CD4-positive, alpha-beta T cell treated with Interleukin-2 at 100 ng/mL for 4 hours (primary cell): Measurements from ENCODE around the gene OR8S1.

ENCODE experiments used
- DNase-seq: peaks from one replicate; pipeline ENCODE4 v3.0.0-alpha.2; 2020; ENCODE audit warnings: low spot score

Gene OR8S1

GRCh38 chr12:48557919-48558318 is 32.5 kb downstream of the OR8S1 start:
- DNase-seq, result no peak

DNA sequence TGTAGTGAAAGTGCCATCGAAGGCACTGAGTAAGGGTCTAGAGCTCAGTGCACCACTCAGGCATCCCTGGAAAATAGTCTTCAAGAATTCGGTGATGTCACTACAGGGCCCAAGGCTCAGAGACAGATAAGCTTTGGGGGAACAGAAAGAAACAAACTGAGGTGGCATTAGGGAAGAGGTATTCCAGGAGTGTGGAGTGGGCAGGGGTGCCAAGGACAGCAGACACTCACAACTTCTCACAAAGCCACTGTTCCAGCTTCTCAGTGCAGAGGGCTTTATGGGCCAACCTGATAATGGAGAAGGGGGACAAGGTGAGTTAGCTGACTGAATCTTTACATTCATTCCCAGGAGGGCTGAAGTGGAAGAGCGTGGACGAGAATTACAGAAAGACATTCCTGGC is 42.3 kb downstream of the OR8S1 start:
- DNase-seq, result no peak

DNA sequence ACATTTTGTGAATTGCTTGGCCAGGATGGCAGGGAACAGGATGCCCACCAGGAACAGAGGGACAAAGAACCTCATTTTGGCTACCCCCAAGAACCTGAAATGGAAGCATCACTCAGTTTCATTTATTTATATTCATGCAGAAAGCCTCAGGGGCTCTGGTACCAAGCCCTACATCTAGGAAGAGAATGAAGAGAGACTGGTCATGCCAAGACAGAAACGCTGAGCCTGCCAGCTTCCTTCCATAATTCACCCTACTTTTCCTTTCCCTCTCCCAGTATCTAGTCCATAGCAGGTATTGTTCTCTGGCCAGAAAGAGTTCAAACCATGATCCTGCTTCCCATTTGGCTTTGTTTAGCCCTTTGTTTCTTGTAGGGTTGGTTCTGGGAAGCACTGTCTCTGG is 44.5 kb downstream of the OR8S1 start, which contains the start of gene LALBA:
TSS of gene LALBA (minus strand) at position 101 of the 400 bp plus-strand sequence. CDS start at position 75, 26 bp downstream.
- no peak for DNase-seq

GRCh38 chr12:48572326-48572725 is 46.9 kb downstream of the OR8S1 start:
- DNase-seq, result no peak
